Fibroblast of peridontal ligament (primary cell): Measurements from ENCODE around the gene OLIG2.

Experiments
- DNase-seq: peaks from one replicate; pipeline ENCODE4 v3.0.0-alpha.2; 2010; ENCODE audit errors: extremely low read depth

OLIG2 gene

DNA sequence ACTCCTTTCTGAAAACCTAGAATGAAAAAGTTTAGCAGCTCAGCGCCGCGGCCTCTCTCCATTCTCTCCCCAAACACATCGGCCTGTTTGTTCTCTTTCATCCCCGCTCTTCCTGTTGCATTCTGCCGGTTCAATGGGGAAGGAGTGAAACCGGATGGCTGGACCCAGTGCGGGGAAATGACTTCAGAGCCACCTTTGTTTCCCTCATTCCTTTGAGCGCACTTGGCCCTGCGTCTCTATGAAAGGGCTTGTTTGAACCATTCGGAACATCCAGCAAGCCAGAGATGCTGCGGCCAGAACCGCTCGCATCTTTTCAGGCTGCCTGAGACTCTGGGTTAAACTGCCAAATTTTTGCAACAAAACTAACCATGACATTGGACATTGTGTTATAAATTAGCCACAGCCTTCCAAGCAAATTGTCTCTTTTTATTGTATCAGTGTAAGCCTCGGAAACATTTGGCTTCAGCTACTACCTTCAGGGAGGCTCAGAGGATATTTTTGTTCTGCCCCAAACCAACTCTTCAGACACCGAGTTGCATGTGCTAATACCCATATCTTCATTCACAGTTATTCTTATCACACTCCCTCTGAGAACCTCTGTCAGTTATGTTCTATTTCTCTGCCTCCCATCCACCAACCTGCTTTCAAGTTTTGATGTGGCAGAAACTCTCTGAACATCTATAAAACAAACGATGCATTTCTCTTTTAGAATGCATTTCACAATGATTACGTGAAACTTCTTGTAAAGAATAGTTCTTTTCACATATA is 39.1 kb downstream of the OLIG2 start:
- DNase-seq = no peak

DNA sequence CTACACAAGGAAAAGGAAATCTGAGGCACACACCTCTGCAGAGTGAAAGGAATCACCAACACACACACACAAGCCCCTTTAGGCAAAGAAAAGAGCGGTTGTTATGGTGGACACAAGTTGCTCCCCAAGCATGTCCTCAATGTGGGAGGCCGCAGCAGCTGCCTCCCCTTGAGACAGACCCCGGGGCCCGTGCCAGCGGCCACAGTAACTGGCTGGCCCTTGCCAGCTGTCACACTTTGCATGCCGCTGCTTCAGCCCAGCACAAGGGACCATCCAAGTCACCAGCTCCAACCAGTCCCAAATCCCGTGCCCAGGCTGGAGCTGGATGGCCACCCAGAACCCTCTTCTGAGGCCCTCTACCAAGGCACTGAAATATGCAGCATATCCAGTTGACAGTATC is 41.3 kb downstream of the OLIG2 start:
- no peak for DNase-seq

DNA sequence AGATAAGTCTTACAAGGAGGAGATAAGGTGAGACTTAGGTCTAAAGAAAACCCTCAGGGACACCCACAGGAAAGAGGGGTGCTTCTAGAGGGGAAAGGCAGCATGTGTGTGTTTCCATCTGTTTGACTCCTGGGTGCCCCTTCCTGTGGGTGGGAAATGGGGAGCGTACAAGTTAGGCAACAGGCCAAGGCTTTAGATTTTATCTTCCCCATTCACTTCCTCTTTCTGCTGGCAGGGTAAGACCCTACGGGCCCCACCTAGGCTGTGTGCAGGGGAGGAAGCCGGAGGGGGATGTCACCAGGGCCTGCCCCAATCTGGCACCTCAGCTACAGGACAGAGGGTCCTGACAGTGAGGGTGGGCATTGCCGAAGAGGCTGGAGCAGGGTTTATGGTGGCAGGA is 41.7 kb downstream of the OLIG2 start:
- DNase-seq = no peak

DNA sequence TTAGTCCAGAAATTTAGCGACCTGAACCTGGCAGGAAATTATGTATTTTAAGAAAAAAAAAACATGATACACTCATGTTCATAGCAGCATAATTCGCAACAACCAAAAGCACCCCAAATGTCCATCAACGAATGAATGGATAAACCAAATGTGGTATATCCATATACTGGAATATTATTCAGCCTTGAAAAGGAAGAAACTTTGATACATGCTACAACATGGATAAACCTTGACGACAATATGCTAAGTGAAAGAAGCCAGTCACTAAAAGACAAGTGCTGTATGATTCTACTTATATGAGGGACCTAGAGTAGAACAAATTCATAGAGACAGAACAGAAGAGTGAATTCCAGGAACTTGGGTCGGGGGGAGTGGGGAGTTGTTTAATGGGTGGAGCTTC is 43.5 kb downstream of the OLIG2 start:
- DNase-seq = no peak

DNA sequence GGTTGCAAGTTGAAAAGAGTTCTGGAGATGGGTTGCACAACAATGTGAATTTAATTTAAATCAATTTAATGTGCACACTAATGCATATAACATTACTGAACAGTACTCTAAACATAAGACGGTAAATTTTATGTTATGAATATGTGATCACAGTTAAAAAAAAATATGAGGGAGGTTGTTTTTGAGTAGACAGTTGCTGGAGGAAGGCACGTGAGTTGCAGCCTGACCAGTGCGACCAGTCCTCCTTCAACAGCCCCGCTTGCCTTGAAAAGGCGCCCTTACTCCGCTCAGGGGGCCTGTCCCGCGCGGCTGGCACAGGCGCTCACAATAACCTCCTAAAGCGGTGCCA is 43.9 kb downstream of the OLIG2 start:
- DNase-seq = no peak

- DNase-seq = no peak
Measured at GRCh38 chr21:33069994-33070743, 44.4 kb downstream of the OLIG2 start, which contains the start of gene OLIG1. OLIG1 (plus strand) TSS chr21:33070141; CDS start chr21:33070247, 106 bp downstream.

DNA sequence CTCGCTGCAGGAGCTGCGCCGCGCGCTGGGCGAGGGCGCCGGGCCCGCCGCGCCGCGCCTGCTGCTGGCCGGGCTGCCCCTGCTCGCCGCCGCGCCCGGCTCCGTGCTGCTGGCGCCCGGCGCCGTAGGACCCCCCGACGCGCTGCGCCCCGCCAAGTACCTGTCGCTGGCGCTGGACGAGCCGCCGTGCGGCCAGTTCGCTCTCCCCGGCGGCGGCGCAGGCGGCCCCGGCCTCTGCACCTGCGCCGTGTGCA is 44.9 kb downstream of the OLIG2 start:
- no peak for DNase-seq

DNA sequence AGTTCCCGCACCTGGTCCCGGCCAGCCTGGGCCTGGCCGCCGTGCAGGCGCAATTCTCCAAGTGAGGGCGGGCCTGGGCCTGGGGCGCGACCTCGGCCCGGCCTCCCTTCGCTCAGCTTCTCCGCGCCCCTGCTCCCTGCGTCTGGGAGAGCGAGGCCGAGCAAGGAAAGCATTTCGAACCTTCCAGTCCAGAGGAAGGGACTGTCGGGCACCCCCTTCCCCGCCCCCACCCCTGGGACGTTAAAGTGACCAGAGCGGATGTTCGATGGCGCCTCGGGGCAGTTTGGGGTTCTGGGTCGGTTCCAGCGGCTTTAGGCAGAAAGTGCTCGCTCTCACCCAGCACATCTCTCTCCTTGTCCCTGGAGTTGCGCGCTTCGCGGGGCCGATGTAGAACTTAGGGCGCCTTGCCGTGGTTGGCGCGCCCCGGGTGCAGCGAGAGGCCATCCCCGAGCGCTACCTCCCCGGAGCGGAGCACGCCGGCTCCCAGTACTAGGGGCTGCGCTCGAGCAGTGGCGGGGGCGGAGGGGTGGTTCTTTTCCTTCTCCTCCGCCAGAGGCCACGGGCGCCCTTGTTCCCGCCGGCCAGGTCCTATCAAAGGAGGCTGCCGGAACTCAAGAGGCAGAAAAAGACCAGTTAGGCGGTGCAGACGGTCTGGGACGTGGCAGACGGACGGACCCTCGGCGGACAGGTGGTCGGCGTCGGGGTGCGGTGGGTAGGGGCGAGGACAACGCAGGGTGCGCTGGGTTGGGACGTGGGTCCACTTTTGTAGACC is 45.4 kb downstream of the OLIG2 start:
- no peak for DNase-seq

DNA sequence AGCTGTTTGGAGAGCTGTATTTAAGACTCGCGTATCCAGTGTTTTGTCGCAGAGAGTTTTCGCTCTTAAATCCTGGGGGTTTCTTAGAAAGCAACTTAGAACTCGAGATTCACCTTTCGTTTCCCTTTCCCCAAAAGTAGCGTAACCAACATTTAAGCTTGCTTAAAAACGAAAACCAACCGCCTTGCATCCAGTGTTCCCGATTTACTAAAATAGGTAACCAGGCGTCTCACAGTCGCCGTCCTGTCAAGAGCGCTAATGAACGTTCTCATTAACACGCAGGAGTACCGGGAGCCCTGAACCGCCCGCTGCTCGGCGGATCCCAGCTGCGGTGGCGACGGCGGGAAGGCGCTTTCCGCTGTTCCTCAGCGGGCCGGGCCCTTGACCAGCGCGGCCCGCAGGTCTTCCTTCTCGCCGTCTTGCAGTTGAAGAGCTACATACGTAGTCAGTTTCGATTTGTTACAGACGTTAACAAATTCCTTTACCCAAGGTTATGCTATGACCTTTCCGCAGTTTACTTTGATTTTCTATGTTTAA is 46.1 kb downstream of the OLIG2 start:
- peak; percentile 25 for DNase-seq

DNA sequence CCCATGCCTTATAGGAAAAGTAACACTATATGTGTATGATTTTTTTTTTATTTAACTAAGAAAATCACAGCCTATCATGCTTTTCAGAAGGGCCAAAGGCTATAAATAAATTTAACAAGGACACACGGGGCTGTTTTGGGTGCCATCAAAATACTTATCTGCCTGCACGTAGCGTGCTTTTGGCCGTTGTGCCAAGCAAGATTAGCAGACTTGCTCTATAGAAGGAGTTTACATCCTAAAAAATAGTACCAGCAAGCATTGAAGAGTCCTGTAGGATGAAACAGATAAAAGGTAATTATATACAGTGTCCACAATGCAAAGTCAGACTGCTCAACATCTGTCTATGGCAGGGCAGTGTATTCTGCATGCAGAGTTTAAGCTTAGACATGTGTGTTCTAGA is 47.9 kb downstream of the OLIG2 start:
- no peak for DNase-seq

DNA sequence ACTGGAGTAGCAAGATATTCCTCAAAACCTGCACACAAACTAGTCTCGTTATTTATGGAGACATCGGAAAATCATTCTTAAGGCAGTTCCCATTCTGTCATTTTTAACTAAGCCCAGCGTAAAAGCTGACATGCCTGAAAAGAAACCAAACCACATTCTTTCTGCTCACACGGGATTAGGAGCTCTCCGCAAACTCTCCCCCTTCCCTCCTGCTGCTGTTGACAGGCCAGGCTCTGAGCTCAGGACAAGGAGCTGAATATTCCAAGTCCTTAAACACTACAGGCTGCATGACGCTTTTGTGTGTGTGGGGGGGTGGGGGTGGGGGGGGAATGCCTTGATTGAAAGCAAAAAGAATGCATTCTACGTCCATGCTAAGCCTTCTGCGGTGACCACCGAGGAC is 49.4 kb downstream of the OLIG2 start:
- no peak for DNase-seq

- DNase-seq = no peak
Measured at GRCh38 chr21:33075596-33076195, 50.0 kb downstream of the OLIG2 start.

GRCh38 chr21:33076600-33077329 is 51.0 kb downstream of the OLIG2 start:
- DNase-seq = no peak
